ENCODE data around the gene LAMA5.

Gene LAMA5

DNA sequence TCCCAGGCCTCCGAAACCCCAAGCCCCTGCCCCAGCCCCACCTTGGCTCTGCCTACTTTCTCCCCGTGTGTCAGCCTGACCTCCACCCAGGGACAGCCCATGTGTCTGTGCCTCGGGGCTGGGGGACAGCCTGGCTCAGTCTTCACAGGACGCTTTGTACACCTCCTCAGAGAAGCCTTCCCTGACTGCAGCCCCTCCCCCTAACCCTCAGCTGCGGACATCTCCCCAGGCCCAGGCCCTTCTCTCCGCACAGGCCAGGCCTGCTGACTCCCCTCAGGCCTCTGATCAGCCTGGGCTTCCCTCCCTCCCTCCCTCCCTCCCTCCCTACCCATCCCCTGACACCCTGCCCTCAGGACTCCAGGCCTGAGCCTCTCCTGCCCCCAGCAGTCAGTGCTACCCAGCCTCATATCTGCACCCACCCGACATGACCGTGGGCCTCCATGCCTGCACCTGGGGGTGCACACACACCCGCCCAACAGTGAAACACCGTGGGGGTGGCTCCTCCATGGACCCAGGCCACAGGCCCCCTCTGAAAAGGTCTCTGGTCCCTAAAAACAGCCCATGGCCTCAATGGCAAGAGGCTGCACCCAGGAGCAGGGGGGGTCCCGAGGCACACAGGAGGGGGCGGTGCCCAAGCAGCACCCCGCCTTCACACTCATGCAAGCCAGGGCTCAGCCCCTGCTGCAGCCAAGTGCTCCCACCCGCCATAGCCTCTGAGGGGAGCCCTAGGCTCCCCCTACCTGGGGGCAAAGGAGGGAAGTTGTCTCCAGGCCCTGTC, 12.9 kb downstream of the LAMA5 start:
- DNase-seq, result no peak
- intact Hi-C loops (cut with DNase I), result no loop called here

DNA sequence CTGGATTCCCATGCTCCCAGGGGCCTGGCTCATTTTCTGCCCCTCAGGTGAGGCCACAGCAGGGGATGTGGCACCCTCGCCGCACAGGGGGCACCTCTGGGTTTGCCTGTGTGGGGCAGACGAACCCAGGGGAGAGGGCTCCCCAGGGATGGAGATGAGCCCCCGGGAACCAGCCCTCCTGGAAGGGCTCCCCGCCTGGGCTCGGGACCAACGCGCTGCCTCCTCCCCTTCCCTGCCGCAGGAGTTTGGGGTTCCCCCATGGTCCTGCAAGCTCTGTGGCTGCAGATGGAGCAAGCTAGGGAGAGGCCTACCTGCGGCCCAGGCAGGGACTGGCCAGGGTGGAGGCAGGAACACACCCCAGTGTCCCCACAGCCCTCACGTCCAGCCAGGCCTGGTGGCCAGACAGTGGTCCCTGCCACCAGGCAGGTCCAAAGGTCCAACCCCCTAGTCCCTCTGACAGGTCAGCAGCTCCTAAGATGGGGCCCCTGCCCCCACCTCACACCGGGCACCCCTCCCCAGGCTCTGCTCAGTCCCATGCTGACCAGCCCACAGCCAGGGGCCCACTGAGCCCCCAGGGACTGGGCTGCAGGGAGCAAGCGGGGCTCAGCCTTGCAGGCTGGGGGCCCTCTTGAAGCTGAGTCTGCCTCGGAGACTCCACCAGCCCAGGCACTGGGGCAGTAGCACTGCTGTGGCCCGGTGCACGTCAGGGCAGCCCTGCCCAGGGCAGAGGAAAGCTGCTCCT, 13.7 kb downstream of the LAMA5 start:
- DNase-seq, result no peak
- intact Hi-C loops (cut with DNase I), result no loop called here

DNA sequence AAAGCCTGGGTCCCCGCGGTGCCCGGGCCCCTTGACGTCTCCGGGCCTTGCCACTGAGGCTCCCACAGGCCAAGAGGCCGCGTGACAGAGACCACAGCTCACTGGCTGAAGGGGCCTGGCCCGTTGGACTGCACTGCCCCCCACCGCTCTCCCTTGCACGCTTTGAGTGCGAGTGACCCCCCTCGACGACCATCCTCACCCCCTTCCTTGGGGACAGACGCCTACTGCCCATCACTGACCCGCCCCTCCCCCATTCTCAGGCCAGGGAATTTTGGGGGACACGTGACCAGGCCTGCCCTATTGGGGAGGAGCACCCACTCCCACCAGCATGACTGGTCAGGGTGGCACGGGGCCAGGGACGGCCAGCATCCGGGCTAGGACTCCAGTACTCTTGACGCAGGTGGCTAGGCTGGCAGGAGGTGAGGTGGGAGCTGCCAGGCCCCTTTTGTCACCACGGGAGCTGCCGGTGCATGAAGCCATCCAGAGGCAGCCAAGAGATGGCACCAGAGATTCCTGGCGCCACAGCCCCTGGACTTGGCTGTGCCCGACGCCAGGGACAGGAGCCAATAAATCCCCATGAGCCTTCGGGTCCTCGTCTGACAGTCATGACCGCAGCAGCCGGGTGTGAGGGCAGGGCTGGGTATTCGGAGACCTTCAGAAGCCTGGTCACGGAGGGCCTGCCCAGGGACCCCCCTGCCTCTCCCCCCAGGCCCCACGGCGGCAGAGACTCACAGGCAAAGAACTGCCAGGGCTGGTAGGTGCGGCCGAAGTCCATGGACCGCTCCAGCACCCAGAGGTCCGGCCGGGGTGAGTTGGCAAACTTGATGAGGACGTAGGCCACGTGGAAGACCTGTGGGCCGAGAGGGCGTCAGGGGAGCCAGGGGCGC, 14.5 kb downstream of the LAMA5 start:
- intact Hi-C loops (cut with DNase I), result no loop called here
- DNase-seq, result peak; percentile 37 to 86 (median 70)

DNA sequence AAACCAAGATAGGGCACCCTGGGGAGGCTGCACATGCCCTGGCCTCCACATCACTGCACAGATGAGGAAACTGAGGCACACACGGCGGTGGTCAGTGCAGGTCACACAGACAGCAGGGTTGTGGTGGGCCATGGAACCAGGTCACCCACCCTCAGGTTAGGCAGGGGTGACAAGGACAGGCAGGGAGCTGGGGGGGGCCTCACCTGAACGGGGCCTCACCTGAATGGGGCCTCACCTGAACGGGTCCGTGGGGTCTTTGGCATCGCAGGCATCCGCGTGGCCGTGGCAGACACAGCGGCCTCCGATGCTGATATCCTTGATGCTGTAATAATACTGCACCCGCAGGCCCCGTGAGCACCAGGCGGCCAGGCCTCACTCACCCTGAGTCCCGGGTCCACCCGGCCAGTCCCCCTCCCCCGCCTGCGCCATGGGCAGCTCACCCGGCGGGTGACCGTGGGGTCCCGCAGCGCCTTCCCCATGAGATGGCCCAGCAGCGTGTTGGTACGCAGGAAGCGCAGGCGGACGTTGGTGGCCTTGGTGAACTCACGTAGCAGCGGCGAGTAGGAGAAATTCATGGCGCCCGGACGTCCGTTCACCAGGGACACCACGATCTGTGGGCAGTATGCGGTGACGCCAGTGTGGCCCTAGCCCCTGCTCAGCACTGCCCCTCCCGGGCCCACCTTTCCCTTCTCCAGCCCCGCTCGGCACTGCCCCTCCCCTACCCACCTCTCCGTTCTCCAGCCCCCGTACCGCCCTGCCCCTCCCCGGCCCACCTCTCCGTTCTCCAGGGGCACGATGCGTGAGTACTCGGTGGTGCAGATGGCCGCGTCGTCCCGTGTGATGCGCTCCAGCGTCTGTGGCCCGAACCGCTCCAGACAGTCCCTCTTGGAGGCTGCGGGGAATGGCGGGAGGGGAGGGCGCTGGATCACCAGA, 15.4 kb downstream of the LAMA5 start:
- intact Hi-C loops (cut with DNase I), result no loop called here
- no peak for DNase-seq

DNA sequence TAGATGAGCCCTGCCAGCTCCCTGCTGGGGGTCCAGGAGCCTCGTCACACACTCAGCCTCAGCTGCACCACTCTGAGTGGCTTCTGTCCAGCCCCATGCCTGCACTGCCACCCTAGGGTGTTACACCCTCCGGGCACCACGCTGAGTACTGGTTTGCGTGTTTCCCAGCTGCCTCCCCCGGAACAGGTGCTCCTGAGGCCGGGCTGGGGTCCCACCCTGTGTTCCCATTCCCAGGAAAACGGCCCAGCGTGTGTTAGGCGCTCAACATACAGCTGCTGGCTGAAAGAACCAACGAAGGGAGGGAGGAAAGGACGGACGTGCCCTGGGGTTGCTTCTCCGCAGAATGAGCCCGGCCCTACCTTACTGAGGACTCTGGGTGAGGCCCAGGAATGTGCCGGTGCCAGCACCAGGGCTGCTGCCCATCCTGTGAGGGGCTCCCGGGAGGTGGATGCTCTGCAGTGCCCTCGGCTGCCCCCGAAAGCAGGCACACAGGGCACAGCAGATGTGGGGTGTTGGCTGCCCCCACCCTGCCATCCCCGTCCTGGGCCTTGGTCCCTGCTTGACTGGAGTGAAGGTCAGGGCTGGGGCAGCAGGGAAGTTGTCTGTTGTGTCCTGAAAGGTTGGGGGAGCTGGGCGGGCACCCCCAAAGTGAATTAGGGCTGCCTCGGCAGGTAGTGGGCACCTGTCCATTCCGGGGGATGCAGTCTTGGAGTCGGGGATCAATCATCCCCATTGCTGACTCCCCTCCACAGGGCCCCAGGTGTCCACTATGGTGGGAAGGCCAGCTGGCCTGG, 16.3 kb downstream of the LAMA5 start:
- no peak for DNase-seq
- intact Hi-C loops (cut with DNase I), result no loop called here

DNA sequence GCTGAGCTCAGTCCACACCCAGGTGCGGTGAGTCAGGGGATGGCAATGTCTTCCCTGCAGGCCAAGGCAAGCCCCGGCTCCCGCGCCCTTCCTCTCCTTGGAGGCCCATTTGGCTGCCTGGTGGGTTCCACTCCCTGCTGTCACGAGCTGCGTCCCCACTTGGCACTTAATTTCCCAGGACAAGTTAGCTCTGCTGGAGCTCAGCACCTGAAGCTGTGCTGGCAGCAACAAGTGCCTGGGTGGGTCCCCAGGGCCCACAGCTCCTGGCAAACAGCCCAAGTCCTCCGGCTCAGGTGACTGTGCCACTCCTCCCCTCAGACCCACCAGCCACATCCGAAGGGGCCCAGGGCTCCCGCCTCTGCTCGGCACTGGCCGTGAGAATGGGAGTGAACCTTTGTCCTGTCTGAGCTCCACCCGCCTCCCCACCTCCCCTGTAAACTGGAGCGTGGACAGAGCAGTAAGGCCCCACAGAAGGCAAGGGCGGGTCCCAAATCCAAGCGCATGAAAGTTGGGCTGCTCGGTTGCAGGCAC, 16.9 kb downstream of the LAMA5 start:
- intact Hi-C loops (cut with DNase I), result no loop called here
- no peak for DNase-seq

DNA sequence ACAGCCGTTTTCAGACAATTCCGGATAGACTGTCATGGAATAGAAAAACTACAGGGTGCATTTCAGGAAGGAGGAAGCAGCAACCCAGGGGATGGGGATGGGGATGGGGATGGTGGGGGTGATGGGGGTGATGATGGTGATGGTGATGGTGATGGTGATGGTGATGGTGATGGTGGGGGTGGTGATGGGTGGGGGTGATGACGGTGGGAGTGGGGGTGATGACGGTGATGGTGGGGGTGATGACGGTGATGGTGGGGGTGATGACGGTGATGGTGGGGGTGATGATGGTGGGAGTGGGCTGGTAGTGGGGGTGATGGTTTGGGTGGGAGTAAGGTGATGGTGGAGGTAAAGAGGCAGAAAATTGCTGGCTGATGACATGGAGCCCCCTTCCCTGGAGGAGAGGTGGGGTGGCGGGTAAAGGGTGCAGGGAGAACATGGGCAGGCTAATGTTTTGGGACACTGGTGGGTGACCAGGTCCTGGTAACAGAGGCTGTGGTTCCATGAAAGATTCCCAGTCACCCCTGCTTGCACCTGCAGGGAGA, 17.5 kb downstream of the LAMA5 start:
- intact Hi-C loops (cut with DNase I), result no loop called here
- DNase-seq, result no peak

DNA sequence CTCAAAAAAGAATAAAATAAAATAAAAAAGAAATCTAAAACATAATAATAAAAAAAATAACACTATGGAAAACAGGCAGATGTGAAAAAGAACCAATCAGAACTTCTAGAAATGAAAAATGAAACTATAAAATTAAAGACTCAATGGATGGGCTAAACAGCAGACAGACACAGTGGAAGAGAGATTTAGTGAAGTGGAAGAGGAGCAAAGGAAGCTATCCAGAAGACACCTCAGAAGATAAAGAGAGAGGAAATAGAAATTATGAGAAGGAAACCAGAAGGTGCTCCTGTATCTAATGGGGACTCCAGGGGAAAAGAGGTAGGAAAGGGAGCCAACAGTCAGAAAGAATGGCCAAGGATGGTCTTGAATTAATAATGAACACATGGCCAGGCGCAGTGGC, 18.5 kb downstream of the LAMA5 start:
- DNase-seq, result no peak
- intact Hi-C loops (cut with DNase I), result no loop called here

DNA sequence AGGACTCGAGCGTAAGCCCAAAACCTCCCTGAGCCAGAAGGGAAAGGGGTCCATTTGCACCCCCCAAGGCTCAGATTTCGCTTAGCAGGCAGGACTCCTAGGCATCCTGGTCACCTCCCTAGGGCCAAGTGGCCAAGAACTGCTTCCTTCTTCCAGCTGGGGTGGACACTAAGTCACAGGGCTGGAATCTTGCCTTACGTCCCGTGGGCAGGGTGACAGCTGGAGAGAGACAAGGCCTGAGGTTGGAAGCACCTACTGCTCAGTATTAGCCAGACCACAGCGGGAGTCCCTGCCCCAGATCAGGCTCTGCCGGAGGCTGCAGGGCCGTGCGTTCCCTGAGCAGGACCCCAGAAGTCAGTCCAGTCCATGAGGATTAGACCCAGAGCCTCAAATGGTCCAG, 19.7 kb downstream of the LAMA5 start:
- DNase-seq, result no peak
- intact Hi-C loops (cut with DNase I), result no loop called here

DNA sequence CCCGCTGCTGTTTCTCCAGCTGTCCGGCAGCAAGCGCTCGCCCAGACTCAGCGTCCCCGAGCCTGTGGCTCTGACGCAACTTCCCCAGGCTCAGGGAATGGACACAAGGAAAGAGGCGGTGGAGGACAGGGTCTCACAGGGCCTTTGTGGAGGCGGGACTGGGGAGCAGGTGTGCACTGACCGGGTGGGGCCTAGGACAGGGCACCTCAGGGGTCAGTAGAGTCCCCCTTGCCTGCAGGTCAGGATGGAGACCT, 20.0 kb downstream of the LAMA5 start:
- DNase-seq, result no peak
- intact Hi-C loops (cut with DNase I), result no loop called here

DNA sequence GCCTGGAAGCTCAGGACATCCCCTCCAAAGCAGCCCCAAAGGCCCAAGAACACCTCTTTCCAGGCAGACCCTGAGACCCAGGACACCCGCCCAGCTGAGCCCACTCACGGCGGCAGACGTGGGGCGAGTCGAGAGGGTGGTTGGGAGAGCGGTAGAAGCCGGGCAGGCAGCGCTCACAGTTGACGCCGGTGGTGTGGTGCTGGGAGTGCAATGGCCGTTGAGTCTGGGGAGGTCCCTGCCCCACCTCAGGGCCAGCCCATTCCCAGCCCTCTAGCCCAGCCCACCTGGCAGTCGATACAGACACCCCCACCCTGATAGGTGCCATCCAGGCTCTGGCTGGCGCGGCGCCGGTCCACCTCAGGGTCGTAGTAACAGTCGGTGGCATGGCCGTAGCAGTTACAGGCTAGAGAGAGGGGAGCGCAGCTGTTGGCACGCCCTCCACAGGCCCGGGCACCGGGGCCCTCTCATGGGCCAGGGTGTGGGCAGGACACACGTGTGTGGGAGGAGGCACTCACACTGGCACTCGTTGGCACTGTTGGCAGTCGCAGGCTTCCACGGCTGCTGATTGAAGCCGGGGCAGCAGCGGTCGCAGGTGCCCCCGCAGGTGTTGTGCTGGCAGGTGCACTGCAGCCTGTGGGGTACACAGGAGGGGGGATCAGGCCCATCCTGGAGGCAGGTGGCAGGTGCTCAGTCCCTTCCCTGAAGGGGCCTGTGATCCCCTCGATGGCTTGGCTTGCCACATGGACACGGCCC, 20.5 kb downstream of the LAMA5 start:
- no peak for DNase-seq
- intact Hi-C loops (cut with DNase I), result no loop called here

DNA sequence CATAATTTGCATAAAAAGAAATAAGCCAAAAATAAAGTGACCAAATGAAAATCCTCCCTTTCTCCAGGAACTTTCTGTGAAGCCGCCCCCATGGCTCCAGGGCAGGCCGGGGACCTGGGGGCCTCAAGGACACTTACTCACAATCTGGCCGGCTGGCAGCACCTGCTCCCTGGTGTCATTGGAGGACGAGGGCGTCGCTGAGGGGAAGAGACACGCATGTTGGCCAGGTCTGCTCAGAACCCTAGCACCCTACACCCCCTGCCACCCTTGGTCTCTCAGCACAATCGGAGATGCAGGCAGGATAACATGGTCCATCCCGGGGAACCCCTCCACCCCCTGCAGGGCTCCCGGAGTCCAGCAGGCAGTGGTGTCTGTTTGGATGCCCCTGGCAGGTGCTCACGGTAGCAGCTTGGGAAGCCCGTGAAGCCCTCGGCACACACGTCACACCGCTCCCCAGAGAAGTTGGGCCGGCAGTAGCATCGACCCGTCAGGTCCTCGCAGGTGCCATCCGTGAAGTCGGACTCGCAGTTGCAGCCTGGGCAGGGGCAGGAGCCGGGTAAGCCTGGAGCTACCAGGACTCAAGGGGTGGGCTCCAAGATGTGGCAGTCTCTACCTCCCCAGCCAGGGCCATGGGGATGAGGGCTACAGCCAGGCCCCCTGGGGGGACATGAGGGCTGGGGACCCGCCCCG, 21.3 kb downstream of the LAMA5 start:
- no peak for DNase-seq
- intact Hi-C loops (cut with DNase I), result no loop called here

DNA sequence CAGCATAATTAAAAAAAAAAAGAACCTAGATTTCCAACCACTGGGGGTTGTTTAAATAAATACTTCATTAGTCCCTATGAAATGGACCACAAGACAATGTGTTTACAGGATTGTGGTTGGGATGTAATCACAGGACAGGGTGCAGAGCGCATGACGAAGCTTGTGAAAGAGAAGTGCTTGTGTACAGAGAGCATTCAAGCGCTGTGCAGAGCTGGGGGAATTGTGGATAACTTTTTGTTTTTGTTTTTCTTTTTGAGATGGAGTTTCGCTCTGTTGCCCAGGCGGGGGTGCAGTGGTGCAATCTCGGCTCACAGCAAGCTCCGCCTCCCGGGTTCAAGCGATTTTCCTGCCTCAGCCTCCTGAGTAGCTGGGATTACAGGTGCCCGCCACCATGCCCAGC, 22.3 kb downstream of the LAMA5 start:
- DNase-seq, result no peak
- intact Hi-C loops (cut with DNase I), result no loop called here

DNA sequence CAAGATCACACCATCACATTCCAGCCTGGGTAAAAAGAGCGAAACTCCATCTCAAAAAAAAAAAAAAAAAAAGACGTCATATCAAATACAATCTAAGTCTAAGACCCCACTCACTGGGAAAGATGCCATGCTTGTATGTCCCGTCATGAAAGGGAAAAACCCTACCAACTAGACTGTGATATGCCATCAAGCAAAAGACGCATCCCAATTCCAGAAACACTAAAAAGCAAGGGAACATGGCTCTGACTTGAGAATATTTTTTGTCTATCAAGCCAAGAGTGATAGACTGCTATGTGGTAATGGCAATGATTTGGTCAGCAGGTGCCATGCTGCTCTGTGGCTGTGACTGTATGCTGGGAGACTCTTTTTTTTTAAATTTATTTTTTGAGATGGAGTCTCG, 23.0 kb downstream of the LAMA5 start:
- intact Hi-C loops (cut with DNase I), result no loop called here
- no peak for DNase-seq

DNA sequence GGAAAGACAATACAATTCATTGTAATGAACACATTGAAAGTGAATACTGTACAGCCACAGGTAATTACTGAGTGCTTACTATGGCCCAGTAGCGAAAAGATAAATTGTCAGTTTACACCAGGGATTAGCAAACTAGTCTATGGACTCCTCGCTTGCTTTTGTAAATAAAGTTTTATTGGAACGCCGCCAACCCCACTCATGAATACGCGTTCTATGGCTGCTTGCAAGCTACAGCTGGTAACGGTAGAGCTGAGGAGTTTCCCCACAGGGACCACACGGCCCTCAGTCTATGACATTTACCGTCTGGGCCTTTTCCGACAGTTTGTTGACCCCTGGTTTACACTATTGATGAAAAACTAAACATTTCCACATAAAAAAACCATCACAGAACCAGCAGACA, 24.2 kb downstream of the LAMA5 start:
- intact Hi-C loops (cut with DNase I), result no loop called here
- no peak for DNase-seq

DNA sequence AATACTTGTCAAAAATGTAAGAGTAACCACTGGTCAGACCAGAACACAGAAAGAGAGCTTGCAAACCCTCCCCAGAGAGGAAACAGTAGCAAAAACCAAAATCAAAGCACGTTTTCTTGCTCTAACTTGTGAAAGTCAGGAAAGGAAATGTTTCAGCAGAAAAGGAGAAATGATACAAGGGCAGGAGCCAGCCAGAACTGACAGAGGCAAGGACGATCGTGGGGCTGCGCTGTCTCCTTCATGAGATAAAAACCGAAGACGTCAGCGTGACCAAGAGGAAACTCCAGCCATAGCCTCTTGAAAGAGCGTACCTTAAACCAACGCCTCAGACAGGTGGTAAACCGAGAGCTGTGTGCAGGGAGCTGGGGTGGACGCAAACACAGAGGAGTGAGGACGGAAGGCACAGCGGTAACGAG, 27.5 kb downstream of the LAMA5 start:
- intact Hi-C loops (cut with DNase I), result no loop called here
- no peak for DNase-seq

DNA sequence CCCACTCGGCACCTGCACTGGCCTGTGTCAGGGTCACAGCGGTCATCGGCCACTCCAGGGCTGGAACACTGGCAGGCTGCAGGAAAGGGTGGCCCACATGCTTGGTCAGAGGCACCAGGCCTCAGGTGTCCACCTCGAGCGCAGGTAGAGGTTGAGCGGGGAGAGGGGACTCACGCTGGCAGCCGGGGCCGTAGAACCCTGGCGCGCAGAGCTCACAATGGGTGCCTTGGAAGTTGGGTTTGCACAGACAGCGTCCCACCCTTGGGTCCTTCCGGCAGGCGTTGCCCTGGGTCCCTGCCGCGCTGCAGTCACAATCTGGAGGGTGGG, 28.9 kb downstream of the LAMA5 start:
- intact Hi-C loops (cut with DNase I), result no loop called here
- no peak for DNase-seq

Data from head of caudate nucleus (tissue), 42 donors.